ENCODE data around the gene GLA.

DNA sequence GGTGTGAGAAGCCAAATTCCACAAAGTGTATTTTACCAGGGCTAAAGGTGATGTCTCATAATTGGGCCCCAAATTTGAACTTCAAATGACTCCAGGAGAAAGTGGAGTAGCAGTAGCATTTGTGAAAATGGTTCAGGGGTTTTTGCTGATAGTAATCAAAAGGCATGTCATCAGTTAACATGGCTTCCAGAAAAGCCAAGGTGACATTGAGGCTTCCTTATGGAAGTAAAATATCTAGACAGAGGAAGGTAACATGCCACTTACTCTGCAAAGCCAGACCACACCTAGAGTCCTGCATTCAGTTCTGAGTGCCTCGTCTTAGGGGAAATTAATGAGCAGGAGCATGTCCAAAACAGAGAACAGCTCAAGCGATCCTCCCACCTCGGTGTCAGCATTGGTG, 19.1 kb downstream of the GLA start:
- TF ChIP-seq POLR2A (IDR thresholded peaks at IDR 0.05) = no peak
- TF ChIP-seq, protein P1, sequence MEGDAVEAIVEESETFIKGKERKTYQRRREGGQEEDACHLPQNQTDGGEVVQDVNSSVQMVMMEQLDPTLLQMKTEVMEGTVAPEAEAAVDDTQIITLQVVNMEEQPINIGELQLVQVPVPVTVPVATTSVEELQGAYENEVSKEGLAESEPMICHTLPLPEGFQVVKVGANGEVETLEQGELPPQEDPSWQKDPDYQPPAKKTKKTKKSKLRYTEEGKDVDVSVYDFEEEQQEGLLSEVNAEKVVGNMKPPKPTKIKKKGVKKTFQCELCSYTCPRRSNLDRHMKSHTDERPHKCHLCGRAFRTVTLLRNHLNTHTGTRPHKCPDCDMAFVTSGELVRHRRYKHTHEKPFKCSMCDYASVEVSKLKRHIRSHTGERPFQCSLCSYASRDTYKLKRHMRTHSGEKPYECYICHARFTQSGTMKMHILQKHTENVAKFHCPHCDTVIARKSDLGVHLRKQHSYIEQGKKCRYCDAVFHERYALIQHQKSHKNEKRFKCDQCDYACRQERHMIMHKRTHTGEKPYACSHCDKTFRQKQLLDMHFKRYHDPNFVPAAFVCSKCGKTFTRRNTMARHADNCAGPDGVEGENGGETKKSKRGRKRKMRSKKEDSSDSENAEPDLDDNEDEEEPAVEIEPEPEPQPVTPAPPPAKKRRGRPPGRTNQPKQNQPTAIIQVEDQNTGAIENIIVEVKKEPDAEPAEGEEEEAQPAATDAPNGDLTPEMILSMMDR (IDR thresholded peaks at IDR 0.05) = no peak

Measured in uterus (tissue), 2 donors.